ENCODE data around the gene CSNK1G1.
"Not testable (repeated sequence)": the region's sequence is repeated elsewhere in the genome, so short reads cannot be mapped to it uniquely, and the experiment has no call there.

Gene CSNK1G1

GRCh38 chr15:64354688-64355344, 1.2 kb downstream of the CSNK1G1 start:
- peaks cover 45% of the 10 kb centered on the region for H3K79me2 ChIP-seq (ENCODE audit: insufficient read depth, low read length)
- H3K9me2 ChIP-seq (replicated peaks; ENCODE audit: insufficient read depth, low read length) = no peaks in the 10 kb centered on the region
- no peaks in the 10 kb centered on the region for H4K20me1 ChIP-seq (ENCODE audit: low read depth, low read length)
- no peaks in the 10 kb centered on the region for H3K9me3 ChIP-seq (ENCODE audit: insufficient read depth, low read length)
- H3K4me3 ChIP-seq (ENCODE audit: insufficient read depth, low read length, poor library complexity, severe bottlenecking) = peak overlapping the region; percentile 86
- H3F3A ChIP-seq (ENCODE audit: insufficient read depth) = peaks cover 30% of the 10 kb centered on the region
- H3K27me3 ChIP-seq (ENCODE audit: low read length) = no peaks in the 10 kb centered on the region
- TF ChIP-seq EZH2phosphoT487 (conservative IDR thresholded peaks at IDR 0.05; ENCODE audit: low read length) = no peak
- peak overlapping the region; percentile 13 for H2AFZ ChIP-seq (ENCODE audit: low read depth, low read length, severe bottlenecking)
- H3K36me3 ChIP-seq (ENCODE audit: low read length) = no peaks in the 10 kb centered on the region
- H3K4me2 ChIP-seq (ENCODE audit: low read depth, low read length, poor library complexity, severe bottlenecking) = peak overlapping the region; percentile 94
- peak overlapping the region; percentile 76 for H3K9ac ChIP-seq (ENCODE audit: low read length)
- H3K27ac ChIP-seq (ENCODE audit: low read depth, low read length) = peak overlapping the region; percentile 65

DNA sequence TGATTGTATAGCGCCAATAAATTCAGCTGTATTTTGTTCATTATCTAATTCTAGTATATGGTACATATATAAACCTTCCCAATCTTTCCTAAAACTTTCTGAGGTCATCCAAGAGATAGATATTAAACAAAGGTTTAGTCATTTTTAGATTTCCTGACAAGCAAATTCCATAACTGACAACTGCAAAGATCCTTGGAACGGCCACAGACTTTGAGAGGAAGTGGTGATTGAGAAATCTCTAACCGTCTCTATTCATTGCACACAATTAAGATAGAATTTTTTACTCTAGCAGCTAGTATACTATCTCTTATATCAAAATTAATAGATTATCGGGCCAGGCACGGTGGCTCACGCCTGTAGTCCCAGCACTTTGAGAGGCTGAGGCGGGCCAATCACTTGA, 4.7 kb downstream of the CSNK1G1 start:
- H3K9me3 ChIP-seq (ENCODE audit: insufficient read depth, low read length) = no peaks in the 10 kb centered on the region
- peaks cover 4% of the 10 kb centered on the region; the same call in 1 of the 2 replicates for H3K36me3 ChIP-seq (ENCODE audit: low read length)
- no peak overlapping the region for H3K27ac ChIP-seq (ENCODE audit: low read depth, low read length)
- H4K20me1 ChIP-seq (ENCODE audit: low read depth, low read length) = peaks cover 6% of the 10 kb centered on the region; the same call in 1 of the 2 replicates
- no peak for TF ChIP-seq EZH2phosphoT487 (conservative IDR thresholded peaks at IDR 0.05; ENCODE audit: low read length)
- TF ChIP-seq CTCF (IDR thresholded peaks at IDR 0.05; ENCODE audit: insufficient read depth, low read length, poor library complexity, severe bottlenecking) = no peak
- no peaks in the 10 kb centered on the region for H3K27me3 ChIP-seq (ENCODE audit: low read length)
- no peak overlapping the region for H3K4me2 ChIP-seq (ENCODE audit: low read depth, low read length, poor library complexity, severe bottlenecking)
- H3K79me2 ChIP-seq (ENCODE audit: insufficient read depth, low read length) = peaks cover 64% of the 10 kb centered on the region
- H3K9ac ChIP-seq (ENCODE audit: low read length) = no peak overlapping the region
- H3K4me3 ChIP-seq (ENCODE audit: insufficient read depth, low read length, poor library complexity, severe bottlenecking) = no peak overlapping the region
- H3K9me2 ChIP-seq (replicated peaks; ENCODE audit: insufficient read depth, low read length) = no peaks in the 10 kb centered on the region
- no peak overlapping the region for H2AFZ ChIP-seq (ENCODE audit: low read depth, low read length, severe bottlenecking)
- peaks cover 6% of the 10 kb centered on the region for H3F3A ChIP-seq (ENCODE audit: insufficient read depth)

GRCh38 chr15:64349375-64349774, 6.6 kb downstream of the CSNK1G1 start:
- H3K27ac ChIP-seq (ENCODE audit: low read depth, low read length) = no peak overlapping the region
- TF ChIP-seq CTCF (IDR thresholded peaks at IDR 0.05; ENCODE audit: insufficient read depth, low read length, poor library complexity, severe bottlenecking) (no peak), EZH2phosphoT487 (conservative IDR thresholded peaks at IDR 0.05; ENCODE audit: low read length) (no peak)
- H3K27me3 ChIP-seq (ENCODE audit: low read length) = no peaks in the 10 kb centered on the region
- H3F3A ChIP-seq (ENCODE audit: insufficient read depth) = peaks cover 5% of the 10 kb centered on the region; the same call in 1 of the 2 replicates
- H3K79me2 ChIP-seq (ENCODE audit: insufficient read depth, low read length) = peaks cover 68% of the 10 kb centered on the region
- H4K20me1 ChIP-seq (ENCODE audit: low read depth, low read length) = peaks cover 6% of the 10 kb centered on the region; the same call in 1 of the 2 replicates
- no peak overlapping the region for H3K4me3 ChIP-seq (ENCODE audit: insufficient read depth, low read length, poor library complexity, severe bottlenecking)
- H3K9me3 ChIP-seq (ENCODE audit: insufficient read depth, low read length) = no peaks in the 10 kb centered on the region
- no peak overlapping the region for H2AFZ ChIP-seq (ENCODE audit: low read depth, low read length, severe bottlenecking)
- no peaks in the 10 kb centered on the region for H3K9me2 ChIP-seq (replicated peaks; ENCODE audit: insufficient read depth, low read length)
- H3K36me3 ChIP-seq (ENCODE audit: low read length) = peaks cover 4% of the 10 kb centered on the region; the same call in 1 of the 2 replicates
- no peak overlapping the region for H3K4me2 ChIP-seq (ENCODE audit: low read depth, low read length, poor library complexity, severe bottlenecking)
- H3K9ac ChIP-seq (ENCODE audit: low read length) = no peak overlapping the region

- TF ChIP-seq CTCF (IDR thresholded peaks at IDR 0.05; ENCODE audit: insufficient read depth, low read length, poor library complexity, severe bottlenecking) (no peak), EZH2phosphoT487 (conservative IDR thresholded peaks at IDR 0.05; ENCODE audit: low read length) (no peak)
- Histone ChIP-seq H3K36me3 (ENCODE audit: low read length) (peaks cover 4% of the 10 kb centered on the region; the same call in 1 of the 2 replicates), H3K27ac (ENCODE audit: low read depth, low read length) (no peak overlapping the region)
Observed at GRCh38 chr15:64348455-64348854, 7.5 kb downstream of the CSNK1G1 start.

DNA sequence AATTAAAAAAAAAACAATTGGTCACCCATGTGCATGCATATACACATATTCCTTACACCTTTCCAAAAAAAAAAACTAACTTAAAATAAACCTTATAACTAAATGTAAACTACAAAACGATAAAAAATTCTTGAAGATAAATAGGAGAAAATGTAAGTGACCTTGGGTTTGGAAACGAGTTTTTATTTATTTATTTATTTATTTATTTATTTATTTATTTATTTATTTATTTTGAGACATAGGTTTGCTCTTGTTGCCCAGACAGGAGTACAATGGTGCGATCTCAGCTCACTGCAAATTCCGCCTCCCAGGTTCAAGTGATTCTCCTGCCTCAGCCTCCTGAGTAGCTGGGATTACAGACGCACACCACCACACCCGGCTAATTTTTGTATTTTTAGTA, 9.7 kb downstream of the CSNK1G1 start:
- H3K4me3 ChIP-seq (ENCODE audit: insufficient read depth, low read length, poor library complexity, severe bottlenecking); H3F3A ChIP-seq (ENCODE audit: insufficient read depth); H3K9me3 ChIP-seq (ENCODE audit: insufficient read depth, low read length); H3K9ac ChIP-seq (ENCODE audit: low read length); H3K27me3 ChIP-seq (ENCODE audit: low read length); H3K36me3 ChIP-seq (ENCODE audit: low read length); H3K4me2 ChIP-seq (ENCODE audit: low read depth, low read length, poor library complexity, severe bottlenecking); H3K9me2 ChIP-seq (replicated peaks; ENCODE audit: insufficient read depth, low read length); H4K20me1 ChIP-seq (ENCODE audit: low read depth, low read length); H3K27ac ChIP-seq (ENCODE audit: low read depth, low read length); H2AFZ ChIP-seq (ENCODE audit: low read depth, low read length, severe bottlenecking): not testable (repeated sequence)
- peaks cover 54% of the 10 kb centered on the region for H3K79me2 ChIP-seq (ENCODE audit: insufficient read depth, low read length)

More at GRCh38 chr15:64348455-64348854, 7.5 kb downstream of the CSNK1G1 start:
- peaks cover 67% of the 10 kb centered on the region for H3K79me2 ChIP-seq (ENCODE audit: insufficient read depth, low read length)
- H3K4me3 ChIP-seq (ENCODE audit: insufficient read depth, low read length, poor library complexity, severe bottlenecking) = no peak overlapping the region
- peaks cover 6% of the 10 kb centered on the region; the same call in 1 of the 2 replicates for H4K20me1 ChIP-seq (ENCODE audit: low read depth, low read length)
- H3K9me3 ChIP-seq (ENCODE audit: insufficient read depth, low read length) = no peaks in the 10 kb centered on the region
- H3K4me2 ChIP-seq (ENCODE audit: low read depth, low read length, poor library complexity, severe bottlenecking) = no peak overlapping the region
- no peak overlapping the region for H2AFZ ChIP-seq (ENCODE audit: low read depth, low read length, severe bottlenecking)
- no peaks in the 10 kb centered on the region for H3K9me2 ChIP-seq (replicated peaks; ENCODE audit: insufficient read depth, low read length)
- H3K27me3 ChIP-seq (ENCODE audit: low read length) = no peaks in the 10 kb centered on the region
- peaks cover 5% of the 10 kb centered on the region; the same call in 1 of the 2 replicates for H3F3A ChIP-seq (ENCODE audit: insufficient read depth)
- H3K9ac ChIP-seq (ENCODE audit: low read length) = no peak overlapping the region
